HG03159 (cell line): ENCODE measurements around the gene ZNF565.
"Not testable (repeated sequence)": the region's sequence is repeated elsewhere in the genome, so short reads cannot be mapped to it uniquely, and the experiment has no call there.

Experiments used
- ATAC-seq: cut with Tn5 transposase; IDR thresholded peaks from one replicate; pipeline ENCODE4 v1.9.1; 2021; ENCODE audit warnings: mild to moderate bottlenecking, moderate library complexity; ENCODE audit not compliant: unreplicated experiment

The ZNF565 gene

GRCh38 chr19:36214386-36215275 lies at the start of gene ZNF565, which contains the start of gene ZNF146:
TSS of gene ZNF565 (minus strand) at chr19:36214665. CDS start at chr19:36201985, 12,680 bp downstream.
TSS of gene ZNF146 (plus strand) at chr19:36215106. CDS start at chr19:36236441, 21,335 bp downstream.
- ATAC-seq: peak; percentile 90

GRCh38 chr19:36259211-36259610 lies 44.7 kb upstream of the ZNF565 start:
- ATAC-seq: no peak

- ATAC-seq: no peak
Observed at GRCh38 chr19:36258028-36258875, 43.8 kb upstream of the ZNF565 start.

- ATAC-seq: no peak
Observed at GRCh38 chr19:36257520-36257876, 43.0 kb upstream of the ZNF565 start.

- ATAC-seq: no peak
Observed at GRCh38 chr19:36256853-36257519, 42.5 kb upstream of the ZNF565 start.

- ATAC-seq: no peak
Observed at GRCh38 chr19:36256064-36256463, 41.6 kb upstream of the ZNF565 start.

- ATAC-seq: no peak
Observed at GRCh38 chr19:36255316-36255715, 40.9 kb upstream of the ZNF565 start.

GRCh38 chr19:36254848-36255247 lies 40.4 kb upstream of the ZNF565 start:
- no peak for ATAC-seq

- ATAC-seq: no peak
Observed at GRCh38 chr19:36252047-36252446, 37.6 kb upstream of the ZNF565 start.

- no peak for ATAC-seq
Observed at GRCh38 chr19:36246006-36246481, 31.6 kb upstream of the ZNF565 start.

- no peak for ATAC-seq
Observed at GRCh38 chr19:36245210-36246005, 30.9 kb upstream of the ZNF565 start.

GRCh38 chr19:36244066-36244465 lies 29.6 kb upstream of the ZNF565 start:
- ATAC-seq: no peak

GRCh38 chr19:36236946-36237310 lies 22.5 kb upstream of the ZNF565 start:
- ATAC-seq: no peak

- ATAC-seq: no peak
Observed at GRCh38 chr19:36236304-36236945, 22.0 kb upstream of the ZNF565 start.

GRCh38 chr19:36233626-36234025 lies 19.2 kb upstream of the ZNF565 start:
- not testable (repeated sequence) for ATAC-seq

- no peak for ATAC-seq
Observed at GRCh38 chr19:36225219-36225892, 10.9 kb upstream of the ZNF565 start.

GRCh38 chr19:36222503-36222902 lies 8.0 kb upstream of the ZNF565 start:
- ATAC-seq: no peak

GRCh38 chr19:36221474-36221873 lies 7.0 kb upstream of the ZNF565 start:
- no peak for ATAC-seq
